ENCODE results near the gene OR6N2.

DNA sequence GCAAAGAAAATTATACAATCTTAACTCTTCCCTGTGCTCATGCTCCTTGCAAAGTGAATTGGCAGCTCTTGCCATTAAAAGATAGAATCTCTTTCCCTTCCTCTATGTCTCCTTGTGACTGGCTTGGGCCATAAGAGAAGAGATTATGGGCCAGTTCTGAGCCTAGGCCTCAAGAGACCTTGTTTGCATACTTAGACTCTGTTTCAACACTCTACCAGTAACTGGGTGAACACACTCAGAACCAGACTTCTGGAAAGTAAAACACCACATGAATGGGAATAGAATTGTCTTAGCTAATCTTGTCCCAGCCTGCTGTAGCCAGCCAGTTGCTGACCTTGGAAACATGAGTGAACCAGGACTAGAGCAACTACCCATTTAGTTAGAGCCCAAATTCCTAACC, 45.2 kb downstream of the OR6N2 start:
- TF ChIP-seq TAF1 (IDR thresholded peaks at IDR 0.05; ENCODE audit: control insufficient read depth, extremely low read depth, insufficient read depth, low read length, severe bottlenecking) (no peak), CTCF (IDR thresholded peaks at IDR 0.05 in 2 of 3, conservative IDR thresholded peaks at IDR 0.05 in 1 of 3; ENCODE audit: insufficient read depth in 2 of 3, low read depth in 1 of 3, low read length in 3 of 3) (no peak), PATZ1 (CRISPR knock-in tag; IDR thresholded peaks at IDR 0.05; ENCODE audit: borderline replicate concordance) (no peak), EZH2 (IDR thresholded peaks at IDR 0.05; ENCODE audit: borderline replicate concordance, low read depth, low read length) (no peak), STAT5A (IDR thresholded peaks at IDR 0.05; ENCODE audit: borderline replicate concordance, low read length) (no peak)

Data from K562 (cell line).